Measurements from ENCODE around the gene RBMX. TPM values are rescaled to one million over a fixed set of nuclear protein-coding genes. Genes with fewer than 3 reads are reported as not detected.

RBMX gene
- total and polyA plus RNA-seq, 2 of the 4 experiments (the other 2 are of a cell fraction) = 151 to 337 TPM

DNA sequence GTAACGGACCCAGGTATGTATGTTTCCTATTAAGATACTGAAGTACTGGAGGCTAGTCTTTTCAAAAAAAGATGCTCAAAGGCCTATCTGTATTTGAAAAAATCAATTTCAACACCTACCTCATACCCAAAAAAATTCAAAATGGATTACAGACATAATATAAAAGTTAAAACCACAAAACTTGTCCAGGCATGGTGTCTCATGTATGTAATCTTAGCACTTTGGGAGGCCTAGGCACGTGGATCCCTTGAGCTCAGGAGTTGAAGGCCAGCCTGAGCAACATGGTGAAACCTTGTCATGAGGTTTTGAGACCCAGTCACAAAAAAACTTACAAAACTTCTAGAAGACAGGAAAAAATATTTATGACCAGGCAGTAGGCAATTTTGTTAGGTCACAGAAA, 16.7 kb downstream of the RBMX start:
- H2BK5ac ChIP-seq (ENCODE audit: low read depth, low read length, poor library complexity, severe bottlenecking) = no peak overlapping the region
- no peak overlapping the region for H4K8ac ChIP-seq (ENCODE audit: low read depth in 2 of 2, low read length in 2 of 2)
- no CpG with 5 or more reads among the region's 2 CpGs for WGBS, 2 experiments (ENCODE audit: extremely low coverage in 2 of 2, insufficient read length in 1 of 2)
- no peaks in the 10 kb centered on the region for H3K27me3 ChIP-seq (ENCODE audit: control insufficient read depth, insufficient read depth, low read length)
- TF ChIP-seq RFX5 (IDR thresholded peaks at IDR 0.05; ENCODE audit: low read depth, low read length) (no peak), RCOR1 (IDR thresholded peaks at IDR 0.05; ENCODE audit: insufficient replicate concordance, low read length) (no peak), CHD1 (IDR thresholded peaks at IDR 0.05; ENCODE audit: low read depth, low read length) (no peak), BHLHE40 (IDR thresholded peaks at IDR 0.05; ENCODE audit: low read depth, low read length) (no peak), CTCF (conservative IDR thresholded peaks at IDR 0.05; ENCODE audit: low read depth, low read length) (no peak), FOS (IDR thresholded peaks at IDR 0.05; ENCODE audit: low read depth, low read length) (no peak), RAD21 (IDR thresholded peaks at IDR 0.05; ENCODE audit: low read length) (no peak), POLR2A (IDR thresholded peaks at IDR 0.05; ENCODE audit: low read depth, low read length) (no peak), ELK1 (IDR thresholded peaks at IDR 0.05; ENCODE audit: borderline replicate concordance, low read depth, low read length) (no peak), MAZ (IDR thresholded peaks at IDR 0.05; ENCODE audit: borderline replicate concordance, low read depth, low read length) (no peak)
- TF ChIP-seq, protein P1, sequence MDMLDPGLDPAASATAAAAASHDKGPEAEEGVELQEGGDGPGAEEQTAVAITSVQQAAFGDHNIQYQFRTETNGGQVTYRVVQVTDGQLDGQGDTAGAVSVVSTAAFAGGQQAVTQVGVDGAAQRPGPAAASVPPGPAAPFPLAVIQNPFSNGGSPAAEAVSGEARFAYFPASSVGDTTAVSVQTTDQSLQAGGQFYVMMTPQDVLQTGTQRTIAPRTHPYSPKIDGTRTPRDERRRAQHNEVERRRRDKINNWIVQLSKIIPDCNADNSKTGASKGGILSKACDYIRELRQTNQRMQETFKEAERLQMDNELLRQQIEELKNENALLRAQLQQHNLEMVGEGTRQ (IDR thresholded peaks at IDR 0.05; ENCODE audit: low read depth, low read length) = no peak
- H4K20me1 ChIP-seq (ENCODE audit: insufficient read depth, low read length) = peaks cover 16% of the 10 kb centered on the region; the same call in 1 of the 2 replicates
- no peak overlapping the region for H3K56ac ChIP-seq (ENCODE audit: extremely low read depth, insufficient read depth, low read length)
- POLR2A ChIA-PET (ENCODE audit: unreplicated experiment) = no interaction called here
- no peak overlapping the region for H2BK15ac ChIP-seq (ENCODE audit: low read depth, low read length)
- BruUV-seq (replicated peaks) = no TSS peak
- no peak overlapping the region for H3K9ac ChIP-seq (ENCODE audit: low read depth, low read length)
- ATAC-seq (ENCODE audit: low read depth) = no peak
- H3K36me3 ChIP-seq (ENCODE audit: control insufficient read depth, insufficient read depth, low read length) = peaks cover 29% of the 10 kb centered on the region
- no peak overlapping the region for H3K18ac ChIP-seq (ENCODE audit: low read depth, low read length)
- no peak overlapping the region for H2BK20ac ChIP-seq (ENCODE audit: low read depth, low read length)
- H3K4me1 ChIP-seq (ENCODE audit: control insufficient read depth, insufficient read depth, low read length) = no peaks in the 10 kb centered on the region
- no peak overlapping the region for H2AK5ac ChIP-seq (ENCODE audit: low read depth, low read length)
- intact Hi-C loops (cut with micrococcal nuclease) (no loop called here), in situ Hi-C loops (cut with MboI; ENCODE audit: low sequenced_read_pairs) (no loop called here), dilution Hi-C loops (cut with HindIII; ENCODE audit: low sequenced_read_pairs, unreplicated experiment) (no loop called here)
- no peak overlapping the region for H3K4me2 ChIP-seq (ENCODE audit: low read depth, low read length)
- no peaks in the 10 kb centered on the region for H3K9me3 ChIP-seq (ENCODE audit: control insufficient read depth, insufficient read depth, low read length)
- no peaks in the 10 kb centered on the region; the same call in 1 of the 2 replicates for H3K9me1 ChIP-seq (ENCODE audit: insufficient read depth, low read length)
- CTCF ChIA-PET = no interaction called here
- H4K5ac ChIP-seq (ENCODE audit: low read depth, low read length) = no peak overlapping the region
- no peak overlapping the region for H2BK120ac ChIP-seq (ENCODE audit: low read depth, low read length)
- H3K4me3 ChIP-seq (ENCODE audit: insufficient read depth, low read depth, low read length) = no peak overlapping the region
- H4K91ac ChIP-seq (ENCODE audit: insufficient read depth, low read depth, low read length) = no peak overlapping the region
- no peak overlapping the region for H3K14ac ChIP-seq (replicated peaks; ENCODE audit: low read depth, low read length)
- no peak overlapping the region for H2AK9ac ChIP-seq (replicated peaks; ENCODE audit: low read depth, low read length, poor library complexity)
- no peak overlapping the region for H2AFZ ChIP-seq (replicated peaks; ENCODE audit: low read length, poor library complexity)
- no peak overlapping the region; the same call in 1 of the 2 replicates for H3K27ac ChIP-seq (ENCODE audit: insufficient read depth, low read length)
- H3K23ac ChIP-seq (ENCODE audit: low read depth, low read length) = no peak overlapping the region
- H3K79me1 ChIP-seq (ENCODE audit: low read depth in 1 of 2, low read length in 2 of 2) = peaks cover 0 to 25% of the 10 kb centered on the region in 2 experiments; a peak in 3 of 4 replicates
- no peak overlapping the region for H3K4ac ChIP-seq (ENCODE audit: low read depth, low read length)
- DNase-seq = no peak
